ENCODE results near the gene WNT7B. TPM values are rescaled to one million over a fixed set of nuclear protein-coding genes. Genes with fewer than 3 reads are reported as not detected.

WNT7B gene
- total RNA-seq, 3 donors from 2014 or later (not counting 1 experiment from before 2014, with no cell fraction given) = not detected

DNA sequence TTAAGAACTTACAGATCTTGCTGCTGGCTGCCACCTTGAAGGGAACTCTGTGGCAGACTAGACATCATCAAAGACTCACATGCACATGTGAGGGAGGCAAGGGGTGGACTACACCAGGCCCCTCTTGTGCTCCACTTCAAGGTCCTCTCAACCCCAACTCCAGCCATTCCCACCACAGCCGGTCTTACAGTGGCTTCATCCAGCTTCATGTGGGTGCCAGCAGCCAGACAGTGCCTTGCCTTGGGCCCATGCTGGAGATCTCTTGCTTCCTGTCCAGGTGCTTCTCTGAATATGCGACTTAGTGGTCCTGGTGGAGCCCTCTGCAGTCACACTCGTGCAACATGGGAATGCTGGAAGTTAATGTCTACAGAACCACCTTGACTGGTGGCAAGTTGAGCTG, 44.6 kb upstream of the WNT7B start:
- DNase-seq (no peak), ATAC-seq (no peak)
- H3K9me3 ChIP-seq (ENCODE audit: control insufficient read depth, insufficient read depth, low read length) = no peaks in the 10 kb centered on the region
- H3K27me3 ChIP-seq (ENCODE audit: control insufficient read depth, insufficient read depth, low read length) = peaks cover 9% of the 10 kb centered on the region
- Mint-ChIP-seq H3K4me3 (no peak overlapping the region), H3K36me3 (no peaks in the 10 kb centered on the region), H3K27me3 (ENCODE audit: low read depth in 2 of 2) (peaks cover 28 to 29% of the 10 kb centered on the region in 2 donors), H3K9me3 (no peaks in the 10 kb centered on the region), H3K4me1 (peaks cover 0 to 5% of the 10 kb centered on the region in 2 donors), H3K27ac (no peak overlapping the region)
- no peaks in the 10 kb centered on the region for H3K4me1 ChIP-seq (ENCODE audit: control insufficient read depth, insufficient read depth, low read length)
- WGBS (ENCODE audit: insufficient coverage) = 88% methylated on average over 3 of the region's 3 CpGs
- intact Hi-C loops (cut with micrococcal nuclease) = no loop called here
- no peak overlapping the region for H3K4me3 ChIP-seq (ENCODE audit: low read length)
- TF ChIP-seq, protein P1, sequence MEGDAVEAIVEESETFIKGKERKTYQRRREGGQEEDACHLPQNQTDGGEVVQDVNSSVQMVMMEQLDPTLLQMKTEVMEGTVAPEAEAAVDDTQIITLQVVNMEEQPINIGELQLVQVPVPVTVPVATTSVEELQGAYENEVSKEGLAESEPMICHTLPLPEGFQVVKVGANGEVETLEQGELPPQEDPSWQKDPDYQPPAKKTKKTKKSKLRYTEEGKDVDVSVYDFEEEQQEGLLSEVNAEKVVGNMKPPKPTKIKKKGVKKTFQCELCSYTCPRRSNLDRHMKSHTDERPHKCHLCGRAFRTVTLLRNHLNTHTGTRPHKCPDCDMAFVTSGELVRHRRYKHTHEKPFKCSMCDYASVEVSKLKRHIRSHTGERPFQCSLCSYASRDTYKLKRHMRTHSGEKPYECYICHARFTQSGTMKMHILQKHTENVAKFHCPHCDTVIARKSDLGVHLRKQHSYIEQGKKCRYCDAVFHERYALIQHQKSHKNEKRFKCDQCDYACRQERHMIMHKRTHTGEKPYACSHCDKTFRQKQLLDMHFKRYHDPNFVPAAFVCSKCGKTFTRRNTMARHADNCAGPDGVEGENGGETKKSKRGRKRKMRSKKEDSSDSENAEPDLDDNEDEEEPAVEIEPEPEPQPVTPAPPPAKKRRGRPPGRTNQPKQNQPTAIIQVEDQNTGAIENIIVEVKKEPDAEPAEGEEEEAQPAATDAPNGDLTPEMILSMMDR (IDR thresholded peaks at IDR 0.05) = no peak
- no peaks in the 10 kb centered on the region for H3K36me3 ChIP-seq (ENCODE audit: control insufficient read depth, insufficient read depth, low read length)
- no peak overlapping the region for H3K27ac ChIP-seq (ENCODE audit: low read length)

DNA sequence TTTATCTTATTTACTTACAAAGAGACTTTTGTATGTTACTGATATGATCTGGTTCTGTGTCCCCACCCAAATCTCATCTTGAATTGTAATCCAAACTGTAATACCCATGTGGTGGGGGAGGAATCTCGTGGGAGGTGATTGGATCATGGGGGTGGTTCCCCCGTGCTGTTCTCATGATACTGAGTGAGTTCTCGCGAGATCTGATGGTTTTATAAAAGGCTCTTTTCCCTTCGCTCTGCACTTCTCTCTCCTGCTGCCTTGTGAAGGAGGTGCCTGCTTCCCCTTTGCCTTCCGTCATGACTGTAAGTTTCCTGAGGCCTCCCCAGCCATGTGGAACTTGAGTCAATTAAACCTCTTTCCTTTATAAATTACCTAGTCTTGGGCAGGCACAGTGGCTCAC, 42.4 kb upstream of the WNT7B start:
- Mint-ChIP-seq H3K27ac (no peak overlapping the region), H3K4me1 (no peaks in the 10 kb centered on the region), H3K4me3 (no peak overlapping the region), H3K27me3 (ENCODE audit: low read depth in 2 of 2) (peaks cover 5 to 7% of the 10 kb centered on the region in 2 donors), H3K36me3 (no peaks in the 10 kb centered on the region), H3K9me3 (no peaks in the 10 kb centered on the region)
- intact Hi-C loops (cut with micrococcal nuclease) = no loop called here
- Histone ChIP-seq H3K4me3 (ENCODE audit: low read length) (no peak overlapping the region), H3K36me3 (ENCODE audit: control insufficient read depth, insufficient read depth, low read length) (no peaks in the 10 kb centered on the region), H3K27me3 (ENCODE audit: control insufficient read depth, insufficient read depth, low read length) (no peaks in the 10 kb centered on the region), H3K9me3 (ENCODE audit: control insufficient read depth, insufficient read depth, low read length) (no peaks in the 10 kb centered on the region), H3K27ac (ENCODE audit: low read length) (no peak overlapping the region), H3K4me1 (ENCODE audit: control insufficient read depth, insufficient read depth, low read length) (peaks cover 5% of the 10 kb centered on the region)
- WGBS (ENCODE audit: insufficient coverage) = 79% methylated on average over 6 of the region's 6 CpGs
- no peak for DNase-seq
- TF ChIP-seq, protein P1 (IDR thresholded peaks at IDR 0.05) = no peak
- no peak for ATAC-seq

DNA sequence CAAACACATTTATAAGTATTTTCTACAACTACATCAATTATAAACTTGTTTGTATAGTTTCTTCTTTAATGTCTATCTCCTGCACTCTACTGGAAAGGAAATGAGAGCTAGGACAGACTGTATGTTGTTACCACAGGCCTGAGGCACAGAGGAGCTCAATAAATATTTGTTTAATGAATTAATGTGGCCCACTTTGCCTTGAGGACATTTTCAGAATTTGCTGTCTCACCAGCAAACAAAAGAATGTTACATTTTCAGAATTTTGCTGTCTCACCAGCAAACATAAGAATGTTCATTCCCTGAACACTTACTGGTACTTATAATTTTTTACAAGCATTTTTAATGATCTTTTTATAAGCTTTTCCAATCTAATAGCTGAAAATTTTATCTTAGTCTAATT, 41.9 kb upstream of the WNT7B start:
- Histone ChIP-seq H3K36me3 (ENCODE audit: control insufficient read depth, insufficient read depth, low read length) (no peaks in the 10 kb centered on the region), H3K27me3 (ENCODE audit: control insufficient read depth, insufficient read depth, low read length) (no peaks in the 10 kb centered on the region), H3K4me1 (ENCODE audit: control insufficient read depth, insufficient read depth, low read length) (peaks cover 10% of the 10 kb centered on the region), H3K4me3 (ENCODE audit: low read length) (no peak overlapping the region), H3K27ac (ENCODE audit: low read length) (no peak overlapping the region), H3K9me3 (ENCODE audit: control insufficient read depth, insufficient read depth, low read length) (no peaks in the 10 kb centered on the region)
- DNase-seq (no peak), ATAC-seq (no peak)
- H3K27me3 Mint-ChIP-seq (ENCODE audit: low read depth in 2 of 2) = peaks cover 2 to 4% of the 10 kb centered on the region in 2 donors
- H3K9me3 Mint-ChIP-seq = no peaks in the 10 kb centered on the region
- TF ChIP-seq, protein P1 (IDR thresholded peaks at IDR 0.05) = no peak
- no peak overlapping the region for H3K27ac Mint-ChIP-seq
- intact Hi-C loops (cut with micrococcal nuclease) = no loop called here
- H3K4me1 Mint-ChIP-seq = peaks cover 0 to 4% of the 10 kb centered on the region in 2 donors
- no peak overlapping the region for H3K4me3 Mint-ChIP-seq
- H3K36me3 Mint-ChIP-seq = no peaks in the 10 kb centered on the region

DNA sequence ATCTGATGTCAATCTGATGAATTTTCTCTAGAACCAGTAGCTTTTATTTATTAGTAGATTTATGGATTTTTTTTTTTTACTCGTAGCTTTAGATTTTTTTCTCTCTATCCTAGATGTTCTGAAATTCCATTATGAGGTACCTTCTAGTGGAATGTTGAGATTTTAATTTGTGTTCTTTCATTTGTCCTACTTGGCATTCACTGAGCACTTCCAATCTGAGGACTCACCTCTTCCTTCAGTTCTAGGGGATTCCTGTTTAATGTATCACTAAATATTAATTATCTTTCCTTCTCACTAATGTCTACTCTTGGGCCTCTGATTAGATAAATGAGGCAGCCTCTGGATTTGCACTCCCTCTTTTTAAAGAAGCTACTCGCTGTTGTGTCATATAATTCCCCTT, 40.2 kb upstream of the WNT7B start:
- no peaks in the 10 kb centered on the region for H3K27me3 Mint-ChIP-seq (ENCODE audit: low read depth in 2 of 2)
- no peak overlapping the region for H3K4me3 Mint-ChIP-seq
- DNase-seq = no peak
- no peak overlapping the region for H3K27ac Mint-ChIP-seq
- WGBS (ENCODE audit: insufficient coverage) = 93% methylated on average over 1 of the region's 2 CpGs
- ATAC-seq = no peak
- intact Hi-C loops (cut with micrococcal nuclease) = no loop called here
- no peak overlapping the region for H3K27ac ChIP-seq (ENCODE audit: low read length)
- no peaks in the 10 kb centered on the region for H3K36me3 Mint-ChIP-seq
- TF ChIP-seq, protein P1 (IDR thresholded peaks at IDR 0.05) = no peak
- no peaks in the 10 kb centered on the region for H3K9me3 ChIP-seq (ENCODE audit: control insufficient read depth, insufficient read depth, low read length)
- H3K4me1 ChIP-seq (ENCODE audit: control insufficient read depth, insufficient read depth, low read length) = peaks cover 20% of the 10 kb centered on the region
- peaks cover 0 to 13% of the 10 kb centered on the region in 2 donors for H3K4me1 Mint-ChIP-seq
- H3K27me3 ChIP-seq (ENCODE audit: control insufficient read depth, insufficient read depth, low read length) = no peaks in the 10 kb centered on the region
- H3K9me3 Mint-ChIP-seq = no peaks in the 10 kb centered on the region
- H3K4me3 ChIP-seq (ENCODE audit: low read length) = no peak overlapping the region
- H3K36me3 ChIP-seq (ENCODE audit: control insufficient read depth, insufficient read depth, low read length) = no peaks in the 10 kb centered on the region
